T-helper 1 cell treated with Interleukin-12 subunit alpha and Interleukin-12 subunit beta and Interleukin-4 antibody, amounts not matched to agents 30 ng/mL and 1 ng/mL, for 36 hours (primary cell): ENCODE data around the gene NOD1. TPM values are rescaled to one million over a fixed set of nuclear protein-coding genes. Genes with fewer than 3 reads are reported as not detected.
"Not testable (repeated sequence)": the region's sequence is repeated elsewhere in the genome, so short reads cannot be mapped to it uniquely, and the experiment has no call there.

ENCODE experiments used
- intact Hi-C: fragments of 100-400 bp; cut with micrococcal nuclease; formaldehyde crosslinking; loops from one replicate; pipeline ENCODE4 v1.15.1; 2024
- total RNA-seq: library from RNA; stranded (reverse); gene quantifications from 2 replicates; pipeline ENCODE4 v1.2.3, GENCODE V29; 2022

The NOD1 gene, protein sequence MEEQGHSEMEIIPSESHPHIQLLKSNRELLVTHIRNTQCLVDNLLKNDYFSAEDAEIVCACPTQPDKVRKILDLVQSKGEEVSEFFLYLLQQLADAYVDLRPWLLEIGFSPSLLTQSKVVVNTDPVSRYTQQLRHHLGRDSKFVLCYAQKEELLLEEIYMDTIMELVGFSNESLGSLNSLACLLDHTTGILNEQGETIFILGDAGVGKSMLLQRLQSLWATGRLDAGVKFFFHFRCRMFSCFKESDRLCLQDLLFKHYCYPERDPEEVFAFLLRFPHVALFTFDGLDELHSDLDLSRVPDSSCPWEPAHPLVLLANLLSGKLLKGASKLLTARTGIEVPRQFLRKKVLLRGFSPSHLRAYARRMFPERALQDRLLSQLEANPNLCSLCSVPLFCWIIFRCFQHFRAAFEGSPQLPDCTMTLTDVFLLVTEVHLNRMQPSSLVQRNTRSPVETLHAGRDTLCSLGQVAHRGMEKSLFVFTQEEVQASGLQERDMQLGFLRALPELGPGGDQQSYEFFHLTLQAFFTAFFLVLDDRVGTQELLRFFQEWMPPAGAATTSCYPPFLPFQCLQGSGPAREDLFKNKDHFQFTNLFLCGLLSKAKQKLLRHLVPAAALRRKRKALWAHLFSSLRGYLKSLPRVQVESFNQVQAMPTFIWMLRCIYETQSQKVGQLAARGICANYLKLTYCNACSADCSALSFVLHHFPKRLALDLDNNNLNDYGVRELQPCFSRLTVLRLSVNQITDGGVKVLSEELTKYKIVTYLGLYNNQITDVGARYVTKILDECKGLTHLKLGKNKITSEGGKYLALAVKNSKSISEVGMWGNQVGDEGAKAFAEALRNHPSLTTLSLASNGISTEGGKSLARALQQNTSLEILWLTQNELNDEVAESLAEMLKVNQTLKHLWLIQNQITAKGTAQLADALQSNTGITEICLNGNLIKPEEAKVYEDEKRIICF
- total RNA-seq: 20.1 and 23.2 TPM in 2 replicates

- intact Hi-C loops: loop anchor here (1.0 to 2.0 kb wide), 10 partner anchors 26 to 452 kb away; partner anchors contain the start of genes FKBP14, GARS1, GGCT and MTURN
Observed at GRCh38 chr7:30478349-30479201, at the start of gene NOD1. NOD1 (minus strand) TSS chr7:30478784; CDS start chr7:30456921, 21,863 bp downstream.

DNA sequence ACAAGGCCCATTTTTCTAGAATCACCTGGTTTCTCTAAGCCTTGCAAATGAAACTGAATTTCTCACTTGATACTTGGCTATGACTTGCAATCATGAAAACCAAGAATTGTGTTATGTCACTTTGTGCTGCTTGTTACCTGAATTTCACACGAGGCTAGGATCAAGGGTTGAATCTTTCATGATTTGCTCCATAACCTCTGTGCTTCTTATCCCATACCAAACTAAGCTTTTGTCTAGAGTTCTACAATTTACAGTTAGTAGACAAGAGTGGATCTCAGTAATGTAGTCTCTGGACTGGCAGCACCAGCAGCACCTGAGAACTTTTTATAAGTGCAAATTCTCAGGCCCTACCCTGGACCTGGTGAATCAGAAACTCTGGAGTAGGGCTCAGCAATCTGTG lies 48.7 kb upstream of the NOD1 start:
- intact Hi-C loops: not testable (repeated sequence)

DNA sequence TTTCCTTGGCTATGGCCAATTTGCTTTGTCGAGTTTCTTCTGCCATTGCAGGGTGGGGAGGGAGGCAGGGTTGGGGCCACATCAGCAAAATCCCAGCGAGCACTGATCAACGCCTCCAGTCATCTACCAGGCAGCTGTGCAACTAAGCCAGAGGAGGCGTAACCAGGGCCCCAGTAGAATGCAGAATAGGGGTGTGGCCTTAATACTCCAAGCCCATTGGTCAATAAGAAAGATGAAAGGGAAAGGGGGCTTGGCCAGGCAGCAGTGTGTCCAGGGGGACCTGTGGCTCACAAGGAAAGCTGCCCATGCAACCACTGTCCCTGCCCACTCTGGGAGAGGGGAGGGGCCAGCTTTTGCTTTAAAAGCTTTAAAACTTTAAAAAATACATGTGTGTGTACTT lies 47.6 kb upstream of the NOD1 start:
- intact Hi-C loops: no loop called here

DNA sequence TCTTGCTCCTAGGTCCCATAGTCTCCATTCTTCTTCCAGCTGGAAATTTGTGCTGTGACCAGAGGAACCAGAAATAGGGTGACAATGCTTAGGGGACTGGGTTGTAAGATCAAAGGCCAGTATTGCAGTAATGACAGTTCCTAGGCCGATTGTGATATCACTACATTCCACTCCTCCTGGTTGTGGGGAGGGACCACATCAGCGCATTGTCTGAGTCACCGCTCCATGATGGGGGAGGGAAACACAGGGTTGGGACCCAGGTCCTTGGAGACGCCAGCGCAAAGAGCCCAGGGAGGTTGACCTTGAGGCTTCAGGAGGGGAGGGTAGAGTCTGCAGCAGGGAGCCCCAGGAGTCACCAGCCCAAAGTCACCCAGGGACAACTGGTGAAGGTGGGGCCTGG lies 46.8 kb upstream of the NOD1 start:
- intact Hi-C loops: no loop called here

GRCh38 chr7:30524545-30524944 lies 46.0 kb upstream of the NOD1 start:
- intact Hi-C loops: no loop called here

- intact Hi-C loops: no loop called here
Observed at GRCh38 chr7:30523466-30523865, 44.9 kb upstream of the NOD1 start.

DNA sequence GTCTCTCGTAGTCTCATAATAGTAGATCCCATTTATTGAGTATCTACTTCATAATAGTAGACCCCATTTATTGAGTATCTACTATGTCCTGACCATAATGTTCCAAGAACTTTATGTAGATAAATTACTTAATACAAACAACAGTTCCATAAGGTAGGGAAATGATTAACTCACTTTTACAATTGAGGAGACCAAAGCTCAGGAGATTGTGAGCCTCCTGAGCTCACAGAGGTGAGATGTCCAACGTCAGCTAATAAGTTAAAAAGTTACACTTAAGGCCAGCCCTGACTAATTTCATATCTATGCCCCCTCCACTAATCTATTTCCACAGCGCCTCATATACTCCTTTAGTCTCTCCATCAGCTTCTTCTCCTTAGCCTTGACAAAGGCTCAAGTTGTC lies 43.6 kb upstream of the NOD1 start:
- intact Hi-C loops: no loop called here

GRCh38 chr7:30521532-30521931 lies 42.9 kb upstream of the NOD1 start:
- intact Hi-C loops: no loop called here

- intact Hi-C loops: loop anchor here (10.0 kb wide), 1 partner anchor 386 kb away; no protein-coding TSS in a partner anchor
Observed at GRCh38 chr7:30519122-30519521, 40.5 kb upstream of the NOD1 start.

GRCh38 chr7:30515761-30516160 lies 37.2 kb upstream of the NOD1 start:
- intact Hi-C loops: loop anchor here (10.0 kb wide), 1 partner anchor 389 kb away; no protein-coding TSS in a partner anchor

- intact Hi-C loops: loop anchor here (10.0 kb wide), 1 partner anchor 390 kb away; no protein-coding TSS in a partner anchor
Observed at GRCh38 chr7:30514776-30515175, 36.2 kb upstream of the NOD1 start.

GRCh38 chr7:30514177-30514576 lies 35.6 kb upstream of the NOD1 start:
- intact Hi-C loops: loop anchor here (10.0 kb wide), 1 partner anchor 391 kb away; no protein-coding TSS in a partner anchor

DNA sequence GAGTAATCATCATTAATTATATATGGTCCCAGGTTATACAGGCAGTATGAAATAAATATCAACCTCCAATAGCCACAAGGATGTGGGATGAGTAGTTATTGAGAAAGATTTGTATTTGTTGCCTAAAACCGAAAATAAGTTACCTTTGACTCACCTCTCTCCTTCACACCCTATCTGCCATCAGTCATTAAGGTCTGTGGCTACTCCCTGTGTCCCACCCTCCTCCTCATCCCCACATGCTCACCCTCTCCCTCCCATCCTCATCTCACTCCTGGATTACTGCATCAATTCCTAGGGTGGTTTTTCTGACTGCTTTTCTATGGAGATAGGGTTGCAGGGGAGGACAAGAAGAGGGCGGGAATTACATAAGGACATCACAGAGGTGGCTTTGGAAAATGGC lies 35.2 kb upstream of the NOD1 start:
- intact Hi-C loops: loop anchor here (10.0 kb wide), 1 partner anchor 391 kb away; no protein-coding TSS in a partner anchor

- intact Hi-C loops: loop anchor here (2.0 to 10.0 kb wide), 2 partner anchors 347 to 393 kb away; no protein-coding TSS in a partner anchor
Observed at GRCh38 chr7:30511973-30512662, 33.5 kb upstream of the NOD1 start.

DNA sequence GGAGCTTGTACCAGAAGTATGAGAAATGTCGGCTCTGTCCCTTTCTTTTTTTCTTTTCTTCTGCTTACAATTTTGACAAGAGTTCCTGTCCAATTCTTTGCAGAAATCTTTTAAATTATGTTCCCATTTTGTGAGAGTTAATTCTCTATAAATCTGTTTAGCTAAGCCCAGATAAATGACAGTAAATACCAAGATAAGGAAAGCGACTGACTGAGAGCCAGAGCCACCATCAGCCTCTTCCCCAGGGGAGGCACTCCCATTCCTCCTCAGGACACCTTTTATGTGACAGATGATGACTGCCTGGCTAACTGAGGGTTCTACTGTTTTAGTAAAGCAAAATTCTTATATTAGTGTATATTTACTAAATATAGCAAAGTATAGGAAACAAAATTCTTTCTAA lies 32.9 kb upstream of the NOD1 start:
- intact Hi-C loops: loop anchor here (2.0 to 10.0 kb wide), 2 partner anchors 347 to 393 kb away; no protein-coding TSS in a partner anchor

DNA sequence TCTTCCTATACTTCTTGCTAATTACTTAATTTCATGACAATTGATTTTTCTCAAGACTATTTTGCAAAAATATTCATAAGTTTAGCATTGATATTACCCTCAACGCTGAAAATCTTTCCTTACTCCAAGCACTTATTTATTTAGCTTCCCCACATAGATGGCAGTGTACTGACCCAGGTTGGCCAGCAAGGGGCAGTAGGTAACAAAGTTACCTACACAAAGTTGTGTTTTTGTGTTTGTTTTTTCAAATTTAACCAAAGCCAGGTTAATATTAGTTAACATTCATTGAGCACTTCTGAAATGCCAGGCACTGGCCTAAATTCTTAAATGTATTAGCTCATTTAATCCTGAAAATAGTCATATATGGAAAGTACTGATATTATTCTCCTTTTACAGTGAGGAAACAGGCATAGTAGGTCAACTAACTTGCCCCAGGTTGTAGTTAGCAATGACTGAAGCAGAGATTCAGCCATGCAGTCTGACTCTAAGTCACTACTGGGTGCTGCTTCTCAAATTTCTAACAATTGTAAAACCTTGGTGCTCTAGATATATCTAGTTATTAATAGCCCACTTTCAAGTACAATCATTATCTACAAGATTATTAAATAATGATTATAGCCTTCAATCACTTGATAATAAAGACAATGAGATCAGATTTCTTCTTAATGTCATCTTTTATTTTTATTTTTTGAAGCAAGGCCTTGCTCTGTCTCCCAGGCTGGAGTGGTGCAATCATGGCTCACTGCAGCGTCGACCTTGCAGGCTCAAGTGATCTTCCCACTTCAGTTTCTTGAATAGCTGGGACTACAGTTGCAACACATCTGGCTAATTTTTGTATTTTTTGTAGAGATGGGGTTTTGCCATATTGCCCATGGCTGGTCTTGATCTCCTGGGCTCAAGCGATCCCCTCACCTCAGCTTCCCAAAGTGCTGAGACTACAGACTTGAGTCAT lies 31.8 kb upstream of the NOD1 start:
- intact Hi-C loops: loop anchor here (1.0 to 10.0 kb wide), 4 partner anchors 54 to 394 kb away; no protein-coding TSS in a partner anchor

DNA sequence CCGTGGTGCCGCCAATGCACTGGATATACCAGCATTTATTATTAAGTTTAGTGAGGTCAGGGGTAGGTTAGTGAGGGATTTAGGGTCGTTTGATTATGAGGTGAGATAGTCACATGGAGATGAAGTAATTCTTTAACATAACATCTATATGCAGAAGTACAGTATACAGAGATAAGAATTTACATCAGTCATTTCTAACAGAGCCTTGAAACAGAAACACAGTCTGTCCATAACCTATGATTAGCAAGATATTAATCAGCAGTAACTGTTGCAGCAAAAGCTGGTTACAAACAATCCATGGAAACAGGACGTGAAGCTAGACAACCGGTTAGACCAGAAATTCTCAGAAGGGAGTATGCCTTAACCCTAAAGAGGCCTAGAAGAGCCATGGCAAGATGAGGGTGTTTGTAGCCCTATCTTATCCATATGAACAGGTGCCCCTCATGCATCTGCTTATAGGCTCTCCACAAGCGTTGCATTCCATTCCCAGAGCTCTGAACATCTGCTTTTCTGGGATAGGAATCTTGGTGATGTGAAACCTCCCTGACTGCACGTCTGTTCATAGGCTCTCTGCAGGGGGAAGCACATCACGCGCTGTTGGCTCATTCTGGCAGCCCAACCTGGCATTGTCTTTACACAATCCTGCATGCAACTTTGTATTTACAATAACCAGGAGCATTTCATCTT lies 30.7 kb upstream of the NOD1 start:
- intact Hi-C loops: loop anchor here (10.0 kb wide), 2 partner anchors 465 to 1985 kb away; partner anchors contain the start of genes AVL9 and LSM5

DNA sequence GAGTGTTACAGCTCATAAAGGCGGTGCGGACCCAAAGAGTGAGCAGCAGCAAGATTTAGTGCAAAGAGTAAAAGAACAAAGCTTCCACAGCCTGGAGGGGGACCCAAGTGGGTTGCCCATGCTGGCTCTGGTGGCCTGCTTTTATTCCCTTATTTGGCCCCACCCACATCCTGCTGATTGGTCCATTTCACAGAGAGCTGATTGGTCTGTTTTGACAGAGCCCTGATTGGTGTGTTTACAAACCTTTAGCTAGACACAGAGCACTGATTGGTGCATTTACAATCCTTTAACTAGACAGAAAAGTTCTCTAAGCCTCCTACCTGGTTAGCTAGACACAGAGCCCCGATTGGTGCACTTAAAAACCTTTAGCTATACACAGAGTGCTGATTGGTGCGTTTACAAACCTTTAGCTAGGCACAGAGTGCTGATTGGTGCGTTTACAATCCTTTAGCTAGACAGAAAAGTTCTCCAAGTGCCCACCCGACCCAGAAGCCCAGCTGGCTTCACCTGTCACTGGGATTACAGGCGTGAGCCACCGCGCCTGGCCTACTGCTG lies 28.8 kb upstream of the NOD1 start:
- intact Hi-C loops: loop anchor here (10.0 kb wide), 2 partner anchors 467 to 1987 kb away; partner anchors contain the start of genes AVL9 and LSM5
